ENCODE data around the gene DOCK10. TPM values are rescaled to one million over a fixed set of nuclear protein-coding genes. Genes with fewer than 3 reads are reported as not detected.

The DOCK10 gene
- total RNA-seq, 5 donors from 2014 or later (not counting 1 experiment from before 2014, with no cell fraction given) = 206 to 266 (median 235) TPM

DNA sequence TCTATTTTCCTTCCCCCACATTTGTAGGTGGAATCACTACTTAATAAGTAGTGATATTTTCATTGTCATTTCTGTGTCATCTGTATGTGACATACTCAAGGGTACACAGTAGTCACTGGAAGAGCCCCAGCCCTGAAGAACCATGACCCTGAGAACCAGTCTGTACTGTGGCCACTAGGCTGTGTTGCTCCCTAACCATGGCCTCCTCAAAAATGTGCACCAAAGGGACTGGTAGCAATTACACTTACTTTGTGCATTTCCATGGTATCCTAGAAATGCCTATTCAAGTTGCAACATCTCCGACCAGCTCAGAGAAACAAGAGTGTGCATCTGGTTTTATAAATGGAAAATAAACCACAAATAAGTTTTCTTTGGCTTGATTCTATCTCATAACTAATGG is 155.1 kb downstream of the DOCK10 start:
- no peak overlapping the region for H3K4me3 Mint-ChIP-seq
- no peaks in the 10 kb centered on the region for H3K27me3 Mint-ChIP-seq
- ChIA-PET POLR2A (interaction anchor here in 1 of 2 donors (0.7 kb wide), 1 partner anchor 307 kb away, joined by 3 read pairs; no protein-coding TSS in a partner anchor), CTCF (interaction anchor here in 1 of 2 donors (1.1 kb wide), 1 partner anchor 114 kb away, joined by 3 read pairs; no protein-coding TSS in a partner anchor)
- Histone ChIP-seq H3K4me1 (ENCODE audit: control insufficient read depth in 1 of 2, extremely low read depth in 1 of 2, insufficient read depth in 2 of 2, low read length in 2 of 2) (peaks cover 0 to 2% of the 10 kb centered on the region in 2 experiments), H3K27ac (ENCODE audit: low read length) (no peak overlapping the region), H3K27me3 (replicated peaks in 1 of 2; ENCODE audit: control insufficient read depth in 2 of 2, extremely low read depth in 1 of 2, insufficient read depth in 2 of 2, low read length in 1 of 2) (no peaks in the 10 kb centered on the region), H3K4me3 (ENCODE audit: control insufficient read depth in 1 of 2, extremely low read depth in 1 of 2, low read length in 1 of 2) (no peak overlapping the region), H3K36me3 (ENCODE audit: control insufficient read depth in 2 of 2, extremely low read depth in 1 of 2, insufficient read depth in 1 of 2, low read length in 1 of 2) (peaks cover 2 to 61% of the 10 kb centered on the region in 2 donors), H3K9me3 (no peaks in the 10 kb centered on the region)
- peaks cover 57 to 62% (median 62%) of the 10 kb centered on the region in 3 donors for H3K4me1 Mint-ChIP-seq
- ATAC-seq (replicated peaks in 1 of 4) (peak in 1 of 4 experiments; percentile 52), DNase-seq (peak in 4 of 35 experiments; percentile 8 to 29 (median 12))
- H3K9me3 Mint-ChIP-seq = no peaks in the 10 kb centered on the region
- peak overlapping the region; percentile 34 to 62 for H3K27ac Mint-ChIP-seq
- no CpG with 5 or more reads among the region's 1 CpG for WGBS (ENCODE audit: insufficient coverage)
- H3K36me3 Mint-ChIP-seq = peaks cover 70% of the 10 kb centered on the region

GRCh38 chr2:224885836-224886547 is 156.3 kb downstream of the DOCK10 start:
- ATAC-seq (replicated peaks in 1 of 4) (peak in 1 of 4 experiments; percentile 24), DNase-seq (peak in 1 of 35 experiments; percentile 10)
- no peak overlapping the region for H3K4me3 ChIP-seq (ENCODE audit: control insufficient read depth in 1 of 2, extremely low read depth in 1 of 2, low read length in 1 of 2)
- H3K36me3 ChIP-seq (ENCODE audit: control insufficient read depth in 2 of 2, extremely low read depth in 1 of 2, insufficient read depth in 1 of 2, low read length in 1 of 2) = peaks cover 0 to 65% of the 10 kb centered on the region in 2 donors
- CTCF ChIA-PET = interaction anchor here (0.6 to 1.1 kb wide), 5 partner anchors 35 to 414 kb away, joined by 3 to 4 read pairs (median 3); no protein-coding TSS in a partner anchor
- no peaks in the 10 kb centered on the region for H3K9me3 Mint-ChIP-seq
- no peaks in the 10 kb centered on the region for H3K27me3 ChIP-seq (replicated peaks in 1 of 2; ENCODE audit: control insufficient read depth in 2 of 2, extremely low read depth in 1 of 2, insufficient read depth in 2 of 2, low read length in 1 of 2)
- peak overlapping the region in 1 of 3 donors; percentile 10 for H3K4me3 Mint-ChIP-seq
- H3K9me3 ChIP-seq = no peaks in the 10 kb centered on the region
- H3K36me3 Mint-ChIP-seq = peaks cover 73% of the 10 kb centered on the region
- H3K27ac Mint-ChIP-seq = peak overlapping the region; percentile 50 to 82
- WGBS (ENCODE audit: insufficient coverage) = 43% methylated on average over 1 of the region's 9 CpGs
- POLR2A ChIA-PET = interaction anchor here in 1 of 2 donors (0.5 to 0.7 kb wide), 3 partner anchors 59 to 1441 kb away, joined by 3 to 5 read pairs (median 3); no protein-coding TSS in a partner anchor
- H3K4me1 Mint-ChIP-seq = peaks cover 67 to 72% (median 69%) of the 10 kb centered on the region in 3 donors
- H3K4me1 ChIP-seq (ENCODE audit: control insufficient read depth in 1 of 2, extremely low read depth in 1 of 2, insufficient read depth in 2 of 2, low read length in 2 of 2) = peaks cover 4 to 10% of the 10 kb centered on the region in 2 experiments
- no peak overlapping the region for H3K27ac ChIP-seq (ENCODE audit: low read length)
- no peaks in the 10 kb centered on the region for H3K27me3 Mint-ChIP-seq

DNA sequence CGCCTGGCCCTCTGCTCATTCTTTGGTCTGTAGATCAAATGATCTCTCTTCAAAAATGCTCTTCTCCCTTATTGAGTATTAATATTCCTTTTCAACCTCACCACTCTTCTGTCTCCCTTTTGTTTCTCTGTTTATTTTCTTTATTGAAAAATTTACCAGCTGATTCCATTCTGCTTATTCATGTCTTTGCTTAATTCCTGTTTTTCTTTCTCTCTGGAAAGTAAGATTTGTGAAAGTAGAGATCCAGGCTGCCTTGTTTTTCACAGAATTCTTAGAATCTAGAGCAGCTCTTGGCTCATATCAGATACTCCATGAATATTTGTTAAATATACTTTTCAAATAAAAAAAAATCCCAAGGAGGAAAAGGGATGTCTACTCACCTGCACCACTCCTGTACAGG is 157.0 kb downstream of the DOCK10 start:
- WGBS (ENCODE audit: insufficient coverage) = no CpG with 5 or more reads among the region's 1 CpG
- Mint-ChIP-seq H3K4me3 (no peak overlapping the region), H3K4me1 (peaks cover 64 to 72% (median 66%) of the 10 kb centered on the region in 3 donors), H3K9me3 (no peaks in the 10 kb centered on the region), H3K27ac (peak overlapping the region; percentile 55 to 81), H3K27me3 (no peaks in the 10 kb centered on the region), H3K36me3 (peaks cover 72% of the 10 kb centered on the region)
- H3K4me3 ChIP-seq (ENCODE audit: control insufficient read depth in 1 of 2, extremely low read depth in 1 of 2, low read length in 1 of 2) = no peak overlapping the region
- H3K27ac ChIP-seq (ENCODE audit: low read length) = no peak overlapping the region
- peaks cover 0 to 61% of the 10 kb centered on the region in 2 donors for H3K36me3 ChIP-seq (ENCODE audit: control insufficient read depth in 2 of 2, extremely low read depth in 1 of 2, insufficient read depth in 1 of 2, low read length in 1 of 2)
- CTCF ChIA-PET = interaction anchor here (0.5 to 0.7 kb wide), 3 partner anchors 35 to 413 kb away, joined by 3 to 8 read pairs (median 3); no protein-coding TSS in a partner anchor
- DNase-seq = no peak
- H3K9me3 ChIP-seq = no peaks in the 10 kb centered on the region
- no peaks in the 10 kb centered on the region for H3K27me3 ChIP-seq (replicated peaks in 1 of 2; ENCODE audit: control insufficient read depth in 2 of 2, extremely low read depth in 1 of 2, insufficient read depth in 2 of 2, low read length in 1 of 2)
- peaks cover 4 to 10% of the 10 kb centered on the region in 2 experiments for H3K4me1 ChIP-seq (ENCODE audit: control insufficient read depth in 1 of 2, extremely low read depth in 1 of 2, insufficient read depth in 2 of 2, low read length in 2 of 2)
- POLR2A ChIA-PET = no interaction called here
- ATAC-seq (replicated peaks in 1 of 4) = no peak

GRCh38 chr2:224884188-224884587 is 158.1 kb downstream of the DOCK10 start:
- WGBS (ENCODE audit: insufficient coverage) = 90% methylated on average over 2 of the region's 4 CpGs

DNA sequence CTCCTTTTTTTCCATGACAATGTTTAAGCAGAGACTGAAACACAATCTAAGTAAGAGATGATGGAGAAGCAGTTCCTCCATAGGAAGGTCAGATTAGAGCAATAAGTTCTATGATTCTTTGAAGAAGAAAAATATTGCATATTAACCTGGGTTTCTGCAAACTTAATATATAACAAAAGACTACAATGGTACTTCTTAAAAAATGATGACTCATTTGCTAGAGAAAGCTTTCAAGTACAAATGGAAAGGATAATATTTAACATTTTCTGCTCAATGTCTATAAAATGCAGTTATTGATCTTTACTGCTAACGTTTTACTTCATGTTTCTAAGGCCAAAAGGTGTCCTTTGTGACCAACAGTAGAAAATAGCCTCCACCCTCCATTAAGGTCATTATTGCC is 158.6 kb downstream of the DOCK10 start:
- Histone ChIP-seq H3K27ac (ENCODE audit: low read length) (no peak overlapping the region), H3K4me1 (ENCODE audit: control insufficient read depth in 1 of 2, extremely low read depth in 1 of 2, insufficient read depth in 2 of 2, low read length in 2 of 2) (peaks cover 4 to 10% of the 10 kb centered on the region in 2 experiments), H3K36me3 (ENCODE audit: control insufficient read depth in 2 of 2, extremely low read depth in 1 of 2, insufficient read depth in 1 of 2, low read length in 1 of 2) (peaks cover 3 to 65% of the 10 kb centered on the region in 2 donors), H3K27me3 (replicated peaks in 1 of 2; ENCODE audit: control insufficient read depth in 2 of 2, extremely low read depth in 1 of 2, insufficient read depth in 2 of 2, low read length in 1 of 2) (no peaks in the 10 kb centered on the region), H3K4me3 (ENCODE audit: control insufficient read depth in 1 of 2, extremely low read depth in 1 of 2, low read length in 1 of 2) (no peak overlapping the region), H3K9me3 (no peaks in the 10 kb centered on the region)
- Mint-ChIP-seq H3K9me3 (no peaks in the 10 kb centered on the region), H3K4me1 (peaks cover 57 to 62% (median 59%) of the 10 kb centered on the region in 3 donors), H3K27ac (peak overlapping the region; percentile 23 to 70), H3K36me3 (peaks cover 73% of the 10 kb centered on the region), H3K27me3 (no peaks in the 10 kb centered on the region), H3K4me3 (no peak overlapping the region)
- no peak for DNase-seq
- no CpG with 5 or more reads among the region's 1 CpG for WGBS (ENCODE audit: insufficient coverage)
- CTCF ChIA-PET = interaction anchor here in 1 of 2 donors (0.7 kb wide), 1 partner anchor 119 kb away, joined by 3 read pairs; no protein-coding TSS in a partner anchor
- POLR2A ChIA-PET = interaction anchor here in 1 of 2 donors (0.5 kb wide), 1 partner anchor 20 kb away, joined by 3 read pairs; no protein-coding TSS in a partner anchor
- ATAC-seq (replicated peaks in 1 of 4) = no peak

More at GRCh38 chr2:224884188-224884587, 158.1 kb downstream of the DOCK10 start:
- Histone ChIP-seq H3K4me1 (ENCODE audit: control insufficient read depth in 1 of 2, extremely low read depth in 1 of 2, insufficient read depth in 2 of 2, low read length in 2 of 2) (peaks cover 4 to 10% of the 10 kb centered on the region in 2 experiments), H3K27ac (ENCODE audit: low read length) (no peak overlapping the region), H3K4me3 (ENCODE audit: control insufficient read depth in 1 of 2, extremely low read depth in 1 of 2, low read length in 1 of 2) (no peak overlapping the region), H3K27me3 (replicated peaks in 1 of 2; ENCODE audit: control insufficient read depth in 2 of 2, extremely low read depth in 1 of 2, insufficient read depth in 2 of 2, low read length in 1 of 2) (no peaks in the 10 kb centered on the region), H3K36me3 (ENCODE audit: control insufficient read depth in 2 of 2, extremely low read depth in 1 of 2, insufficient read depth in 1 of 2, low read length in 1 of 2) (peaks cover under 1 to 60% of the 10 kb centered on the region in 2 donors), H3K9me3 (no peaks in the 10 kb centered on the region)
- Mint-ChIP-seq H3K4me3 (no peak overlapping the region), H3K4me1 (peaks cover 57 to 63% (median 60%) of the 10 kb centered on the region in 3 donors), H3K9me3 (no peaks in the 10 kb centered on the region), H3K36me3 (peaks cover 73% of the 10 kb centered on the region), H3K27ac (peak overlapping the region; percentile 2 to 23), H3K27me3 (no peaks in the 10 kb centered on the region)
- ChIA-PET CTCF (interaction anchor here in 1 of 2 donors (0.6 kb wide), 1 partner anchor 120 kb away, joined by 3 read pairs; no protein-coding TSS in a partner anchor), POLR2A (interaction anchor here in 1 of 2 donors (0.5 kb wide), 1 partner anchor 20 kb away, joined by 3 read pairs; no protein-coding TSS in a partner anchor)
- ATAC-seq (replicated peaks in 1 of 4) (no peak), DNase-seq (no peak)

DNA sequence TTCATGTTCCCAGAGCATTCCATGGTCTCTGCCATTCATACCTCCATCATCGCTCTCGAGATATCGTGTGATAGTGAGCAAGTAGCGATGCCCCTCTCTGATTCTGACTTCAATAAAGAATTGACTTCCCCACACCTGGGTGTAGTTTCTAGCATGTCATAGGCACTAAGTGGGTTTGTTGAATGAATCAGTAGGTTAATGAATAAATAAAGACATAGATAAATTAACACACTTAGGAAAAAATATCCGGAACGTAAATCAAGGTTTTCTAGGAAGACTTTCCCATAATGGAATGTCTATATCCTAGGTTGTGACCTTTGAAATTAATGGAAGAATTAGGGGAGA is 159.1 kb downstream of the DOCK10 start:
- peaks cover 75% of the 10 kb centered on the region for H3K36me3 Mint-ChIP-seq
- WGBS (ENCODE audit: insufficient coverage) = no CpG with 5 or more reads among the region's 6 CpGs

More for the DNA sequence above, 159.1 kb downstream of the DOCK10 start:
- H3K27me3 ChIP-seq (replicated peaks in 1 of 2; ENCODE audit: control insufficient read depth in 2 of 2, extremely low read depth in 1 of 2, insufficient read depth in 2 of 2, low read length in 1 of 2) = no peaks in the 10 kb centered on the region
- Mint-ChIP-seq H3K27me3 (no peaks in the 10 kb centered on the region), H3K4me3 (no peak overlapping the region), H3K4me1 (peaks cover 55 to 57% (median 56%) of the 10 kb centered on the region in 3 donors), H3K27ac (peak overlapping the region; percentile 70 to 77), H3K9me3 (no peaks in the 10 kb centered on the region)
- no peak overlapping the region for H3K4me3 ChIP-seq (ENCODE audit: control insufficient read depth in 1 of 2, extremely low read depth in 1 of 2, low read length in 1 of 2)
- peaks cover 3 to 70% of the 10 kb centered on the region in 2 donors for H3K36me3 ChIP-seq (ENCODE audit: control insufficient read depth in 2 of 2, extremely low read depth in 1 of 2, insufficient read depth in 1 of 2, low read length in 1 of 2)
- H3K4me1 ChIP-seq (ENCODE audit: control insufficient read depth in 1 of 2, extremely low read depth in 1 of 2, insufficient read depth in 2 of 2, low read length in 2 of 2) = peaks cover 4 to 9% of the 10 kb centered on the region in 2 experiments
- no peaks in the 10 kb centered on the region for H3K9me3 ChIP-seq
- ChIA-PET CTCF (interaction anchor here in 1 of 2 donors (0.7 kb wide), 1 partner anchor 119 kb away, joined by 3 read pairs; no protein-coding TSS in a partner anchor), POLR2A (no interaction called here)
- no peak for ATAC-seq (replicated peaks in 1 of 4)
- H3K27ac ChIP-seq (ENCODE audit: low read length) = no peak overlapping the region
- no peak for DNase-seq
